Measurements from ENCODE around the gene TUBB6.

DNA sequence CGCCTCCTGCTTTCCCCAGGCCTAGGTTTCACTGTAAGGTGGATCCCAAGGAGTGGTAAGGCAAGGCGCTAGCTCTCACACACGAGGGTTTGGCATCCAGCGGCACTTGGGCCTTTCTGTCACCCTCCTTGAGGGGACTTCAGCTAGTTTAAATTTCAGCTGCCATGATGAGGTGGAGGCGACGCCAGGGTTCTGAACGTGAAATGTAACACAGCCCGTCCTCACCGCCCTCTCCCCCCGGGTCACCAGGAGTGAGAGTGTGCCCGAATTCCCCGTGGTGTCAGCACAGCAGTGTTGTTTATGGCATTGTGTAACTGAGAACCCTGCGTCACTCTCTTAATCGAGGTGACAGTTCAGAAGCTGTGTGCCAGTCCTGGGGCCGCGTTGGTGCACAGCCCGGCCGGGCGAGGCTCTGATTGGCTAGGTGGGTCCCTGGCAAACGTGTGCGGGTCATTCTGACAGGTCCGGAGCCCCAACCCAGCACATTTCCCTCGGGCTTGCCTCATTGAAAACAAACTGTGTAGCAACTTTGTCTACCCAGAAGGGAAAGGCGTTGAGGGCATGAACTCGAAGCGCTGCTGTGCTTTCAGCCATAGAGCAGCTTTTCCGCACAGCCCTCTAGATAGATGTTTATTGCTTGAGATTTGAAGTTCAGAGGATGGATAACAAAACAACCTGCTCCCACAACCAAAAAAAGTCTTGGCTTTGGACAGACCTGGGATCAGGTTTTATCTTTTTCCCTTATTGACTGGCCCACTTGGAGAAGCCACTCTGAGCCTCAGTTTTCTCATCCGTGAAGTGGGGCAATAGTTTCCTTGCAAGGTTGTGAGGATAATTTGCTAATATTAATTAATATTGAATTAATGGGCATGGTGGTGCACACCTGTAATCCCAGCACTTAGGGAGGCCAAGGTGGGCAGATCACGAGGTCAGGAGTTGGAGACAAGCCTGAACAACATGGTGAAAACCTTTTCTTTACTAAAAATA lies 49.0 kb upstream of the TUBB6 start:
- TF ChIP-seq GATA2 (IDR thresholded peaks at IDR 0.05; ENCODE audit: low read depth, low read length) (no peak), GATA3 (IDR thresholded peaks at IDR 0.05; ENCODE audit: low read depth, low read length) (no peak)

Data from SH-SY5Y (cell line).